NCI-H1417 (cell line): ENCODE results near the gene GAS7.

Experiments
- DNase-seq, 3 experiments: peaks; one replicate each; lab custom pipeline; 2025; lab: John Stamatoyannopoulos, UW

The GAS7 gene

DNA sequence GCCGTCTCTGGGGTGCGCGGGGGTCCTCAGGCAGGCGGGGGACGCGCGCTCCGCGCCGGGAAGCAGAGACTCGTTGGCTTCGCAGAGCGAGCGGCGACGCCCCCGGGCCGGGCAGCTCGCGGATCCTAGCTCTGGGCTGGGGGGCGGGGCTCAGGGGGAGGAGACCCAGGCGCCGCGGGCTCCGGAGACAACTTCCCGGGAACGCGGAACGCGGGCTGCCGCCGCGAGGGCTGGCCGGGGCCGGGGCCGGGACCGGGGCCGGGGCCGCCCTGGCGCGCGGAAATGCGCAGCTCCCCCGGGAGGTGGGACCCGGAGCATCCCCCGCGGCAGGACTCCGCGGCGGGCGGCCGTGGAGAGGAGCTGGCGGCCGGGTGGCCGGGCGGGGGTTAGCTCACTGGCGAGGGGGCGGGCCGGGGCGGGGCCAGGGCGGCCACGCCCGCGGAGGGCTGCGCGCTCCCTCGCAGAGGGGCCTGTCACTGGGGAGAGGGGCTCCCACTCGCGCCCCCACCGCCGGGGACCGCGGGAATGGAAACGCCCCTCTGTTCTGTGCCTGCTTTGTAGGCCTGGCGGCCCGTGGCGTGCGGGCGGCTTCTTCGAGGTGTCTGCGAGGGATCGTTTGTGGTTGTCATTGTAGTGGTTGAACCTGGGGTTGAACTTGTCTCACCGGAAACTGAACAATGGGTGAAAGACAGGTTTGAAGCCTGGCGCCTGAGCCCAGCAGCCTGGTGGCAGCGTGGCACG is at the start of gene GAS7:
Gene GAS7, minus strand, starts transcription at position 98 of the 741 bp plus-strand sequence.
- DNase-seq: no peak

DNA sequence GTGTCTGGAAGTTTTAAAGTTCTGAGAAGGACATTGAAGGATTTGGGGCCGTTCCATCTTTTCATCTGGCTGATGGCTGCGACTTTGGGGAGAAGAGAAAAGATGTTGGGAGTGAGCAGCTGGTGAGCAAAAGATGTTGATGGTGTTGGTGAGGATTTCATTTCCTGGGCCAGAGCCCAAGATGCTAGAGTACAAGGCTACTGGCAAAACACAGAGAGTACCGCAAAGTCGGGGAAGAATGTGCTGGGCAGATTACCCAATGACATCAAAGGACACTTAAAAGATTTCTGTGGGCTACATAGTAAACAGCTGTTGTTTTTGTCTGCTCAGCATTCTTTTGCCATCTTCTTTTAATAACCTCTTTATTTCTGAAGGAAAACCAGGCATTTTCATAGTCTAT is 49.4 kb upstream of the GAS7 start:
- no peak for DNase-seq

DNA sequence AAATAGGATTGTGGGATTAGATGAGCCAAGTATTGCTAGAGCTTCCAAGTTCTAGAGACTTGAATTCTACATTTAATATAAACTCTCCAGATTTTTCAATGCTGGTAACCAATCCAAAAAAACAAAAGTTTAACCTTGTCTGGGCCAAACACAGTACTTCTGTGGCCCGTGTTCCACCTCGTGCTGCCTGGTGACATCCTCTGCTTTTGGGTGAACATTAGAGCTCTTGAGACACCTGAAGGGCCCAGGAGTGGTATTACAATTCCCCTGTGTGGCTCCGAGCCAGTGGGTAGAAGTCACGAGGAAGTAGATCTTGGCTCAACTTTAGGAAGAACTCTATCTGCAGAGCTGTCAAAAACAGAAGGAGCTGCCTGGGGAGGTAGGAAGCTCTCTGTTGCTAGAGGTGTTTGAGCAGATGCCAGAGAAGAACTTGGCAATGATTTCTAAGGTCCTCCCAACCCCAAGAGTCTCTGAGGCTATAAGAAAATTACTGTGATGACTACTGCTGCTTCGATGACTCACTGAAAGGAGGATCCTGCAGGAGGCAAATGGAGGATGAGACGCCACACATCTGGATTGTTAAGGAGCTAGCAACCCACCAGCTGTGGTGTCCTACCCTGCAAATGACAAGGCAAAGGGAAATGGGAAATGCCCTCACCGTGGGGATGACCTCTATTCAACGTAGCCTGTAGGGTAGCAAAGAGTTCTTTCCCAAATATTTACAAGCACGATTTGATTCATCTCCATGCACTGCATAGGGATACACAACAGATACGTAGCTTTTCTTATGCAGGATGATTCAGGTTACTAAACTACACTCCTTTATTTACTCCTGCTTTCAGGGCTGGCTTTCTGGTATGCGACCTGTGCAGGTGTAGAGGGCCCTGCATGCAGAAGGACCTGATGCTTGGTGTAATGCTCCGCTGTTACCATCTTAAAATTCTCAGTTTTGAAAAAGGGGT is 45.8 kb upstream of the GAS7 start:
- no peak for DNase-seq

DNA sequence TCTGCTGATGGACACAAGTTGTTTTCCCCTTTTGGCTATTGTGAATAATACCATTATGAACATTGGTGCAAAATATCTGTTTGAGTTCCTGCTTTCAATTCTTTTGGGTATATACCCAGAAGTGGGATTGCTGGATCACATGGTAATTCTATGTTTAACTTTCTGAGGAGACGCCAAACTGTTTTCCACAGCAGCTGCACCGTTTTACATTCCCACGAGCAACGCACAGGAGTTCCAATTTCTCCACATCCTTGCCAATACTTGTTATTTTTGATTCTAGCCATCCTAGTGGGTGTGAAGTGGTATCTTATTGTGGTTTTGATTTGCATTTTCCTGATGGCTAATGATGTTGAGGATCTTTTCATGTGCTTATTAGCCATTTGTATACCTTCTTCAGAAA is 43.4 kb upstream of the GAS7 start:
- no peak for DNase-seq

DNA sequence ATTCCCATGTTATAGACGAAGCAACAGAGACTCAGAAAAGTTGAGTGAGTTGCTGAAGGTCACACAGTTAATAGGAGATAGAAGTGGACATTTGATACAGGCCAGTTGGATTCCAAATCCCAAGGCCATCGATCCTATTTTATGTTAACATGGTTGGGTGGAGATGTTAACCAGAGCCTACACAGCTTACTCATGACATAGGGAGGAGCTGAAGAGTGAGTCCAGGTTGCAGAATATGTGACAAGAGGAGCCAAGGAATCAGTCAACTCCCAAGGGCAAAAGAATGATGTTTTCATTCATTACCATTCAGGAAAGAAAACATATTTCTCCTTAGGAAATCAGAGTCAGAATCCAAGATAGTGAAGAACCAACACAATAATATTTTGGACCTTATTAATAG is 40.3 kb upstream of the GAS7 start:
- DNase-seq: no peak

DNA sequence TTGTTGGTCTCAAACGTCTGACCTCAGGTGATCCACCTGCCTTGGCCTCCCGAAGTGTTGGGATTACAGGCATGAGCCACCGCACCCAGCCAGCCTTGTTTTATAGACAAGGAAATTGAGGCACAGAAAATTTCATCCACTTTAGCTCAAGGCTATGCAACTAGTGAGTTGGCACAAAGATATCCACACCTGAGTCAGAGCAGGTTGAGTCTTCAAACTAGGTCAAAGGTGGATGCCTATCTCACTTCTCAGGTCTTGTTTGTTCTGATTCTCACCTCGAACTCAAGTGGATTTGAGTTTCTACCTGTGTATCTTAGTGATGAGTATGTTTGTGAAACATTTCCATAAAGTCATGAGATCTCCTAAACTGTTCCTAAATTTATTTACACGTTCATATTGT is 35.6 kb upstream of the GAS7 start:
- no peak for DNase-seq

DNA sequence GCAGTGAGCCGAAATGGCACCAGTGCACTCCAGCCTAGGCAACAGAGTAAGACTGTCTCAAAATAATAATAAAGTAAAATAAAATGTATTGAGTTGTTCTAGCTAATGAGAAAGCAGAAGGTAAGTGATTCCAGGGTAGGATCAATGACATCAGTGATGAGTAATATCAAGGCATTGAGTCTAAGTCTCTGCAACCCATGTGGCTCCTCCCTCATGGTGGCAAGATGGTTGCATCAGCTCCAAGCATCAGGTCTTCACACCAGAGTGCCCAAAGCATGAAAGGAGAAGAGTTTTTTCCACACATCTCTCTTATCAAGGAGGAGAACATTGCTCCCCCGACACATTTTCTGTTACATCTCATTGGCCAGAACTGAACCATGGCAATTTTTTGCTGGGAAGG is 34.8 kb upstream of the GAS7 start:
- DNase-seq: no peak

DNA sequence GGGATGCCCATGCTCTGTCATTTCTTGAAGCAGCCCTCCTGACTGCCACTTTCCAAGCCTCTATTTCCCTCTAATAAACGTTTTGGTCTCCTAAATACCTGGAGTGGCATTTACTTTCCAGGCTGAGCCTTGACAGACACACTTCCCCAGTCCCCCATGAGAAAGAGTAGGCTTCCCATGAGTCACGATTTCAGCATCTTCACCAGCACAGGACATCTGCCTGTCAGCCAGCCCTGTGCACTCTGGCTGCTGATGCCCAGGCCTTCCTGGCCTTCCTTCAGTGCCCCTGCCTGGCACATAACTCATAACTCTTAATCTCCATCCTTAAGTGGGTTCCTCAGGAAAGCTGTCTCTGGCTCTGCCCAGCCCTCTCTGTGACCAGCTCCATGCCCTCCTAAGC is 30.8 kb upstream of the GAS7 start:
- no peak for DNase-seq

DNA sequence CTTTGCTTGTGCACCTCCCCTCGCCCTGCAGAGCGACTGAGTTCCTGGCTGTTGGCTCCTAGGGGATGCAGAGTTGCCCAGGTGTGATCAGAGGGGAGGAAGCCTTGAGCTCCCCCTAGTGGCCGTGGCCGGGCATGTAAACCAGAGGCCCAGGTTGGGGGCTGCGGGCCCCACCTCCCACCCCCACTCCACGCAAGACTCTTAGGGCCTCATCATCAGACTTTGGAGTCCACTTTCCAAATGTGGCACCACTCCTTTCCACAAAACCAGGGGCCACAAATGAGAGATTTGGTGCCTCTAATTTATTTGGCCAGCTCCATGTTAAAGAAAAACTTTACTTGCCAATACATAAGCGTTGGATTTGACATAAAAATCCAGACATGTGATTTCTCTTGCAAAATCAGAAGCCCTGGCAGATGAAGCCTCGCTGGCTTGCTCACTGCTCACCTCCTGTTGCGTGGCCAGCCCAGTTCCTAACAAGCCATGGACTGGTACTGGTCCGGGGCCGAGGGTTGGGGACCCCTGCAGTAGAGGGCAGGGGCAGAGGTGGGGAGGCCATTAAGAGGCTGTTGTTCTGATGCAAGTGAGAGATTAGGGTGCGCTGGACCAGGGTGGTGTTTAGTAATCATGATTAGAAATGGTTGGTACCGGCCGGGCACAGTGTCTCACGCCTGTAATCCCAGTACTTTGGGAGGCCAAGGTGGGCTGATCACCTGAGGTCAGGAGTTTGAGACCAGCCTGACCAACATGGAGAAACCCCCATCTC is 28.7 kb upstream of the GAS7 start:
- DNase-seq: no peak

DNA sequence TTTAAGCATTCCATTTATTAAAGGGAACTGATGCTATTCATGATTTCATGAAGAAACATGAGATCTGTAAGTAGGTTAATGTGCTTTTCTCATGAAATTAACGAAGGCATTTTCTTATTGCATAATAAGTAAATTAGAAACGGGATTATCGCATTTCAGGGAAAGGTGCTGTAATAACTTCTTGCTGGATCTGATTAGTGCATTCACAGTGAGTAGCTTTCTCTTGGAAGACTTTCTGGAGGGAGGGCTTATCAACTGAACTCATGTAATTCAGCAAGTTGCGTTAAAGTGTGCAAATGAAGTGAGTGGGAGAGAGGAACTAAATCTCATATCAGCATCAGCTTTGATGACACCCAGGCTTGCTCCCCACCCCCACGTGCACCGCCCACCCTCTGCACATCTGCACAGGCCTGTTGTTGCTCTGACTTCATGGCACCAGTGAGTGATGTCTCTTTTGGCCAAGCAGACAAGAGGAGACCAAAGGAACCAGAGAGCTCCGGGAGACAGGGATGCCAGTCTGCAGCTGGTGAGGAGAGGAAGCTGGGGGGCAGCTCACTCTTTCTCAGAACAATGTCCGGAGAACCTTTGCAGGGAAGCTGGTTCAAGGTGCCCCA is 26.3 kb upstream of the GAS7 start:
- DNase-seq: no peak

DNA sequence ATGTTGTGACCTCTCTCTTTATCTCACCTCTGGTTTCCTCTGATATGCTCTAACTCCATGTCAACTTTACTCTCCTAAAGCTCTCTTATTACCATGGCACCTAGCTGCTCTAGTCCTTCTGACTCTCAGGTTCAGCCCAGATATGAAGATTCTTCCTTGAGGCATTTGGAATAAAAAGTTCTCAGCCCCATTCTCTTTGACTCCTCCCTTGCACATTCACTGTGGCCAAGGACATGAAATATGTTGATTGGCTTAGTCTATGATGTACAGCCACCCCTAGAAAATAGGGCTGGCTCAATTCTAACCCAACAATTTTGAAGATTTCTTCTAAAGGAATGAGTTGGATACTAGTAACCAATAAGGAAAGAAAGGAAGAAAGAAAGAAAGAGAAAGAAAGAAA is 20.8 kb upstream of the GAS7 start:
- DNase-seq: no peak

DNA sequence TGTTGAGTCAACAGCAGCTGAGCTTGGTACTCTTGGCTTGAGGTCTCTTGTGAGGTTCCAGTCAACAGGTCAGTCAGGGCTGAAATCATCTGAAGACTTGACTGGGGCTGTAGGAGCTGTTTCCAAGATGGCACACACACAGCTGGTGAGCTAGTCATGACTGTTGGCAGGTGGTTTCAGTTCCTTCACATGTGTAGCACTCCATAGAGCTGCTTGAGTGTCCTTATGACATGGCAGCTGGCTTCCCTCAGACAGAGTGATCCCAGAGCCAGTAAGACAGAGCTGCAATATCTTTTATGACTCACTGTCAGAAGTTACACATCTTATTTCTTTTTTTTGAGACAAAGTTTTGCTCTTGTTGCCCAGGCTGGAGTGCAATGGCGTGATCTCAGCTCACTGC is 19.5 kb upstream of the GAS7 start:
- DNase-seq: no peak

DNA sequence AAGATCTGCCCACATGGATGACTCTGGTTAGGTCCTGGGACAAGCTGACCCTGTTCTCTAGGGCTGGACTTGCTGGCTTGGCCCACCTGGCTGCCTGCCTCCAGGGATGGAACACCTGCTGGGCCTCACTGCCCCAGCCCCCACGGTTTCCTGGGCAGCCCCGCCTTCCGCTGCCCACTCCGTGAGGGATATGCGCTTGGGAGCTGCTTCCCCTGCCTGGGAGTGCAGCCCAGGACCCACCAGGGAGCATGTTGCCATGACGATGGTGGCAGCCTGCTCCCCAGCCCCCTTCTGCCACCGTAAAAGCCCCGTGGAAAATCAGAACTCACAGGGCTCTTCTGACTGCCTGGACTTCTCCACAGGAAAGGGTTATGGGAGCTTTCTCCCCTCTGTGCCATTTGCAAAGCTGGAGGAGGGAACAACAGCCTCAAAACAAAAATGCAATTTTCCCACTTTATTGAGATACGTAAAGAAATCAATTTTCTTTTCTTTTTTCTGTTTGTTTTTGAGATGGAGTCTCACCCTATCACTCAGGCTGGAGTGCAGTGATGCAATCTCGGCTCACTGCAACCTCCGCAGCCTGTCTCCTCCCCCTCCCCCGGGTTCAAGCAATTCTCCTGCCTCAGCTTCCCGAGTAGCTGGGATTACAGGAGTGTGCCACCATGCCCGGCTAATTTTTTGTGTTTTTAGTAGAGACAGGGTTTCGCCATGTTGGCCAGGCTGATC is 18.0 kb upstream of the GAS7 start:
- DNase-seq: no peak

DNA sequence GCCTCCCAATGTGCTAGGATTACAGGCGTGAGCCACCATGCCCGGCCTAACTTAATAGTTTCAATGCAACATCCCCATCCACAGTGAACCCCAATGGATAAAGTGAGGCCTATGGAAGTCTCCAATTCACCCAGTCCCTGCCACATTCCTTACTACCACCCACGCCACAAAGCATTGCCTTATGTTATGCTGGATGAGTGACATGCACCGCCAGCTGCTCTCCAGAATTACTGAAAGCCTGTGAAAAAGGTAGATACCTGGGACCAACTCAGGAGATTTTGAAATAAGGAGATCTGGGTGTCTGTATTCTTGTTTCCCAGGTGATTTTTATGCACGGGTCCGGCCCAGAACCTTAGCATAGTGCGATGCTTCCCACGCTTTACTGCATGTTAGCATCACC is 16.9 kb upstream of the GAS7 start:
- DNase-seq: no peak

DNA sequence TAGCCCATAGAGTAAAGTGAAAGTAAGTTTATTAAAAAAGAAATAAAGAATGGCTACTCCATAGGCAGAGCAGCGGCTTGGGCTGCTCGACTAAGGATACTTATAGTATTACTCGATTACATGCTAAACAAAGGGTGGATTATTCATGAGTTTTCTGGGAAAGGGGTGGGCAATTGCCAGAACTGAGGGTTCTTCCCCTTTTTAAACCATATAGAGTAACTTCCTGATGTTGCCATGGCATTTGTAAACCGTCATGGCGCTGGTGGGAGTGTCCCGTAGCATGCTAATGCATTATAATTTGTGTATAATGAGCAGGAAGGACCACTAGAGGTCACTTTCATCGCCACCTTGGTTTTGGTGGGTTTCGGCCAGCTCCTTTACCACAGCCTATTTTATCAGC is 13.3 kb upstream of the GAS7 start:
- DNase-seq: no peak

DNA sequence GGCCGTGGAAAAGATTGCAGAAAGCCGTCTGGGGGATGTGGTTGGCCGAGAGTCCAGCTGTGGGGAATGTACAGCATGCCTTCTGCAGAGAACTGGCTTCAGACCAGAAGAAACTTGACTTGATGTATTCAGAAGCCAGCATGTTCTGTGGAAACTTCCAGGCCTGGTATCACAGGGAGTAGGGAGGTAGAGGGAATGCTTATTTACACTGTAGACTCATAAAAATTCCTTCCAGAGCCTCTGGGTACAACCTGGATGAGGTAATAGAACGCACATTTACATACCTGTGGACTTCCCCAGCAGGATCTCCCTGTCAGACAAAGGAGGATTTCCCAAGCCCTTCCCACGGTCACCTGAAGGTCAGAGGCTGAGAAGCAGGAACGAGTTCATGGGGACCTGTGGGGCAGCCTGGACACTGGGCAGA is 11.8 kb upstream of the GAS7 start:
- no peak for DNase-seq

DNA sequence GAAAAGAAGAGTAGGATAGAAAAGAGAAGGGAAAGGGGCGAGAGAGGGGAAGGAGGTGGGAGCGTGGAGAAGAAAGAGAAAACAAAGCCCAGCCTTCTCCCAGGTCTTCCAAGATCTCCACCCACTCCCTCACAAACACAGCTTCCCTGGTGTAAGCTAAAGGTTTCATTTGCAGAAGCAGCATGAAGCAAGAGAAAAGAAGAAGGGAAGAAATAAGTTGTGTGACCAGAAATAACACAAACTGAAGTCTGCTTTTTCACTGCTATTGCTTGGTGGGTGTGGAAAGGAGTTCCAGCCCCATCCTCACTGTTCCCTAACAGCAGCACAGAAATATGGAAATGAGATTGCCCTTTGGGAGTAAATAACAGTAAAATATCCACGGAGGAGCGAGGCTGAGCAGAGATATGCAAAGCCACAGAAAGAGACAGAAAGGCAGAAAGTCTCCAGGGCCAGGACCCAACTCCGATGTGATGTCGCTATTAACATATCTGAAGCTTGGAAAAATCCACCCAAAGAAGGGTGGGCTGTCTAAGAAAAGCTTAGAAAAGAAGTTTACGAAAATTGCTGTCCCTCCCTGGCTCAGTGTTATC is 10.3 kb upstream of the GAS7 start:
- DNase-seq: no peak

DNA sequence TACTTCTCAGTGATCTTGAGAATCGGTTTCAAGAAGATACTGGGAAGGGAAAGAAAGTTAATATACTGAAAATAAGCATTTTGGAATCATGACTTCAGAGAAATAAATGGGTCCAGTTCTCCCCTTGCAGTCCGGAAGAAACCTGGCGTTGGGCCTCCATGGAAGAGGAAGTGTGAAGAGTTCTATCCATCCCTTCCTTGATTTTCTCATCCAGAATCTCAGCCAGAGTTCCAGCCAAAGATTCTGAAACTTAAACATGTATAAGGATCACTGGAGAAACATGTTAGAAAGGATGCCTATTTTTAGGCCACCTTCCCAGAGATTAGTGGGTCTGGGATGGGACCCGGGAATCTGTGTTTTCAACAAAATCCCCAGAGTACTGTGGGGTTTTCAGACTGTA is 8.7 kb upstream of the GAS7 start:
- DNase-seq: no peak

DNA sequence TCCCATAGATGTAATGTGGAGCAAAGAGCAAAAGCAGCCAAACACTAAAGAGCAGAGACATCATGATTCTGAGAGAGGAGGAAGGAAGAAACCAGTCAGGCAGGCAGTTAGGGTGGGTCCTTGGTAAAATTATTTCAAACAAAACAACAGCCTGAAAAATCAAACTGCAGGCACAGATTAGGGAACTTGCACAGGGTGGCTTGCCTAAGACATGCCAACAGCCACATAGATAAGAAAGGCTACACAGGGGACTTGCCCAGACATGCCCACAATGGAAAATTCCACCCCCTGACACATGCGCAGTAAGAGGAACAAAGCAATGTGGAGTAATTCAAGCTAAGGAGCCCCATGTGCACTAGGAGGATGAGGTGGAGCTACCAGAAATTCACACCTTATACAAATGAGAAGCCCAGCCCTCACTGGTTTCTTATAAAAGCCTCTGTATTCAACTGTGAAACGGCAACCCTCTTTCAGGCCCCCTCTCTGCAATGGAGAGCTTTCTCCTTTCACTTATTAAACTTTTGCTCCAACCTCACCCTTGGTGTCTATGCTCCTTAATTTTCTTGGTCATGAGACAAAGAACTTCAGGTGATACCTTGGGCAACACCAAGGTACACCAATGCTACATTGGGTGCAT is 7.3 kb upstream of the GAS7 start:
- no peak for DNase-seq

DNA sequence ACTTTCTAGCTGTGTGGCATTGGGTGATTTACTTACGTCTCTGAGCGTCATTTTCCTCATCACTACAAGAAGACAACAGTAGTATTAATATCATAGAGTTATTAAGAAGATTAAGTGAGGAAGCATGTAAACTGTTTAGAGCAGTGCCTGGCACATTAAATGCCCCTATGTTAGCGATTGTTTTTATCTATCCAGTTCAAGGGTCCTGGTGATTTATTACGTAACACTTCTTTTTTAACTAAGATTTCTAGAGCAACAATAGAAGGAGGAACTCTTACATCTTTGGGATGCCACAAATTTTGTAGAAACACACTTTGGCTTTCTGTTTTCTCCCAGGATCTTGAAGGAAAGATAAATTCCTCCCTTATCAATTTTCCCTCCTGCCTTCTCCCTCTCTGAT is 3.3 kb upstream of the GAS7 start:
- no peak for DNase-seq

DNA sequence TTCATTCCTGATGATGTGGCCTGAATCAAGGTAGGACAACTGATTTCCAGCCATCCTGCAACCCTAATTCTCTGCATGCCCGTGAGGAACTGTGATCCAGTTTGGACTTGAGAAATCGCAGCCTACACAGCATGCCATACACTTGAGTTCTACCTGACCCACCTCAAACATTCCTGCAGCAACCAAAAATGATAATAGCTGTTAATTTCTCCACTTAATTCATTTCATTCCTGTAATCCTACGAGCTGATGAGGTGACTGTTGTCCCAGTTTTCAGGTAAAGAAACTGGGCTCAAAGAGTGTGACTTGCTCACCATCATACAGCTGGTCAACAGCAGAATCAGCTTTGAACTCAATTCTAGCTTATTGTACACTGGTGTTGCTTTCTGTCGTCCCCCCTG is 2.2 kb upstream of the GAS7 start:
- no peak for DNase-seq
